ENCODE measurements around the gene ASMTL.
"Not testable (repeated sequence)": the region's sequence is repeated elsewhere in the genome, so short reads cannot be mapped to it uniquely, and the experiment has no call there.

Gene ASMTL

DNA sequence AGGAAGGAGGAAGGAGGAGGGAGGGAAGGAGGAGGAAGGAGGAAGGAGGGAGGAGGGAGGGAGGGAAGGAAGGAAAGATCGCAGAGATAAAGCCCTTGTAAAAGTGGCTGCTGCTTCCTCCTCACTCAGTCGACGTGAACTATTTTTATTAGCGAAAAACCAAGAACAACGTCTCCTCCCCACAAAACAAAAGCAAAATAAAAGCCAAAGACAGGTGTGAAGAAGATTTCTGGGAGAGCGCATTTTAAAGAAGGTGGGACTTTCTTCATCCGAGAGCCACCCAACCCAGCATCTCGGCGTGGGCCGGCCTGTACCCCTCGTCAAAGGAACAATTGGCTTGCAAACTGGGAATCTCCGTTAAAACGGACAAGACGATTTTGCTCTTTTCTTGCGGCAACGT lies 40.7 kb upstream of the ASMTL start:
- CTCF ChIA-PET, result no interaction called here
- DNase-seq (ENCODE audit: low read depth, low spot score), result no peak
- POLR2A ChIA-PET, result no interaction called here
- TF ChIP-seq, protein P1, sequence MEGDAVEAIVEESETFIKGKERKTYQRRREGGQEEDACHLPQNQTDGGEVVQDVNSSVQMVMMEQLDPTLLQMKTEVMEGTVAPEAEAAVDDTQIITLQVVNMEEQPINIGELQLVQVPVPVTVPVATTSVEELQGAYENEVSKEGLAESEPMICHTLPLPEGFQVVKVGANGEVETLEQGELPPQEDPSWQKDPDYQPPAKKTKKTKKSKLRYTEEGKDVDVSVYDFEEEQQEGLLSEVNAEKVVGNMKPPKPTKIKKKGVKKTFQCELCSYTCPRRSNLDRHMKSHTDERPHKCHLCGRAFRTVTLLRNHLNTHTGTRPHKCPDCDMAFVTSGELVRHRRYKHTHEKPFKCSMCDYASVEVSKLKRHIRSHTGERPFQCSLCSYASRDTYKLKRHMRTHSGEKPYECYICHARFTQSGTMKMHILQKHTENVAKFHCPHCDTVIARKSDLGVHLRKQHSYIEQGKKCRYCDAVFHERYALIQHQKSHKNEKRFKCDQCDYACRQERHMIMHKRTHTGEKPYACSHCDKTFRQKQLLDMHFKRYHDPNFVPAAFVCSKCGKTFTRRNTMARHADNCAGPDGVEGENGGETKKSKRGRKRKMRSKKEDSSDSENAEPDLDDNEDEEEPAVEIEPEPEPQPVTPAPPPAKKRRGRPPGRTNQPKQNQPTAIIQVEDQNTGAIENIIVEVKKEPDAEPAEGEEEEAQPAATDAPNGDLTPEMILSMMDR (IDR thresholded peaks at IDR 0.05; ENCODE audit: insufficient read depth, low read length, missing control alignments), result no peak
- H3K4me3 ChIP-seq (ENCODE audit: low read depth, low read length), result no peak overlapping the region

DNA sequence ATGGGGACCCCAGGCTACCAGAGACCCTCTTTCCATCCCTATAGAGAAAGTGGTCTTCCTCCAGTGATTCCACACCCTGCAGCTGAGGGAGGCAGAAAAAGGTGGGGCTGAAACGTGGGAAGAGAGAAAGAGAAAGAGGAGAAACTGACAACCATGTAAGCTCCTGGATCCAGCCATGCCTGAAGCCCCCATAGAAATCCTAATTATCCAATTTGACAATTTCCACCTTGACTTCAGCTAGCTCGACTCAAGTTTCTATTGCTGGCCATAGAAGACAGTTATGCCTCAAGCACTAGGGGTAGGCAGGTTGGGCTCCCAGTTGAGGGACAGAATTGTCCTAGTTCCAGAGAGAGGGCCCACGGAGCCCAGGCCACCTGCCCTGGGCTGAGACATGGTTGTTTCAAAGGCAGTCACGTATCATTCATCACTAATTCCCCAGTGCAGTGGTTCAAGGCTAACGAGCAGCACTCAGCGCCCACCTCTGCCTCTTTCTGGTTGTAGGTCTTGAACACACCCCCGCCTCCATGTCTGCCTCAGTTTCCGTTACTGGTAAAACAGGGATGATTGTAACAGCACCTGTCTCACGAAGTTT lies 39.8 kb upstream of the ASMTL start:
- DNase-seq (ENCODE audit: low read depth, low spot score), result no peak
- TF ChIP-seq, protein P1 (IDR thresholded peaks at IDR 0.05; ENCODE audit: insufficient read depth, low read length, missing control alignments), result no peak
- H3K4me3 ChIP-seq (ENCODE audit: low read depth, low read length), result no peak overlapping the region
- ChIA-PET POLR2A (no interaction called here), CTCF (no interaction called here)

DNA sequence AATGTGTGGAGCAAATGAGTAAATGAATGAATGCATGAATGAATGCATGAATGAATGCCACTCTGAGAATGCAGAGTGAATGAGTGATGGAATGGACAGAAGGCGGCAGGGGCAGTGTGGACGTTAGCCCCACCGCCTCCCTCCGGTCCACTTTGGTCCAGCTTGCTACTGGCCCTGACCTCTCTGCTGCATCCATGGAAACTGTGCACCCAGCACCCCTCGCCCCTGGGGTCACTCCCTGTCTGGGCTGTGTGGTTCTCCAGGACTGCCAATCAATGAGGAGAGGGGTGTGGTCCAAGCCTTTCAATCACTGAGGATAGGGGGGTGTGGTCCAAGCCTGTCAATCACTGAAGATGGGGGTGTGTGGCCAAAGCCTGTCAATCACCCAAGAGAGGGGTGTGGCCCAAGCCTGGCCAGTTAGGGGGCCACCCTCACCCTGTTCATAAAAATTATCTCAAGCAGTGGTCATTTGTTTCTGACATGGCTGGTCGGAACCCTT lies 39.2 kb upstream of the ASMTL start:
- H3K4me3 ChIP-seq (ENCODE audit: low read depth, low read length), result no peak overlapping the region
- TF ChIP-seq, protein P1 (IDR thresholded peaks at IDR 0.05; ENCODE audit: insufficient read depth, low read length, missing control alignments), result no peak
- ChIA-PET CTCF (no interaction called here), POLR2A (no interaction called here)
- DNase-seq (ENCODE audit: low read depth, low spot score), result no peak

DNA sequence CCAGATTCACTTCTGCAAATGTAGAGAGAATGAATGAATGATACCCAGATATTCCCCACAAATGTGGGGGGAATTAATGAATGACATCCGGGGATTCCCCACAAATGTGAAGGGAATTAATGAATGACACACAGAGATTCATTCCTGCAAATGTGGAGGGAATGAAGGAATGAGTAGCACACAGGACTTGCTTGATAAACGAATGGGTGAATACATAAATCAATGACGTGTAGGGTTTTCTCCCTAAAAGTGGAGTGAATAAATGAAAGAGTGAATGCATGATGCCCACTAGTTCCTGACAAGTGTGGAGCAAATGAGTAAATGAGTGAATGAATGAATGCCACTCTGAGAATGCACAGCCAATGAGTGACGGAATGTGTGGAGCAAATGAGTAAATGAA lies 38.5 kb upstream of the ASMTL start:
- POLR2A ChIA-PET; CTCF ChIA-PET; DNase-seq (ENCODE audit: low read depth, low spot score); H3K4me3 ChIP-seq (ENCODE audit: low read depth, low read length): not testable (repeated sequence)

DNA sequence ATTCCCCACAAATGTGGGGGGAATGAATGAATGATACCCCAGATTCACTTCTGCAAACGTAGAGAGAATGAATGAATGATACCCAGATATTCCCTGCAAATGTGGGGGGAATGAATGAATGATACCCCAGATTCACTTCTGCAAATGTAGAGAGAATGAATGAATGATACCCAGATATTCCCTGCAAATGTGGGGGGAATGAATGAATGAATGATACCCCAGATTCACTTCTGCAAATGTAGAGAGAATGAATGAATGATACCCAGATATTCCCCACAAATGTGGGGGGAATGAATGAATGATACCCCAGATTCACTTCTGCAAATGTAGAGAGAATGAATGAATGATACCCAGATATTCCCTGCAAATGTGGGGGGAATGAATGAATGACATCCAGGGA lies 38.0 kb upstream of the ASMTL start:
- POLR2A ChIA-PET; DNase-seq (ENCODE audit: low read depth, low spot score); CTCF ChIA-PET; H3K4me3 ChIP-seq (ENCODE audit: low read depth, low read length): not testable (repeated sequence)

DNA sequence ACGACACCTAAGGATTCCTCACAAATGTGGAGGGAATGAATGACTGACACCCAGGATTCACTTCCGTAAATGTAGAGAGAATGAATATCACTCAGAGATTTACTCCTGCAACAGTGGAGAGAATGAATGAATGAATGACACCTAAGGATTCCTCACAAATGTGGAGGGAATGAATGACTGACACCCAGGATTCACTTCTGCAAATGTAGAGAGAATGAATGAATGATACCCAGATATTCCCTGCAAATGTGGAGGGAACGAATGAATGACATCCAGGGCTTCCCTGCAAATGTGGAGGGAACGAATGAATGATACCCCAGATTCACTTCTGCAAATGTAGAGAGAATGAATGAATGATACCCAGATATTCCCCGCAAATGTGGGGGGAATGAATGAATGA lies 36.6 kb upstream of the ASMTL start:
- DNase-seq (ENCODE audit: low read depth, low spot score); CTCF ChIA-PET; POLR2A ChIA-PET; H3K4me3 ChIP-seq (ENCODE audit: low read depth, low read length): not testable (repeated sequence)

DNA sequence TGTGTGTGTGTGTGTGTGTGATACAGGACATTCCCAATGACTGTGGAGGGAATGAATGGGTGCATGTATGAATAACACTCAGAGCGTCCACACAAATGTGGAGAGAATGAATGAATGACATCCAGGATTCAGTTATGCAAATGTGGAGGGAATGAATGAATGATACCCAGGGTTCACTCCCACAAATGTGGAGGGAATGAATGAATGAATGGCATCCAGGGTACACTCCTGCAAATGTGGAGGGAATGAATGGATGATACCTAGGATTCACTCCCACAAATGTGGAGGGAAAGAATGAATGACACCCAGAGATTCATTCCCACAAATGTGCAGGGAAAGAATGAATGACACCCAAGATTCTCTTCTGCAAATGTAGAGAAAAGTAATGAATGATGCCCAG lies 36.0 kb upstream of the ASMTL start:
- CTCF ChIA-PET, result no interaction called here
- no peak overlapping the region for H3K4me3 ChIP-seq (ENCODE audit: low read depth, low read length)
- POLR2A ChIA-PET, result no interaction called here
- no peak for DNase-seq (ENCODE audit: low read depth, low spot score)
- TF ChIP-seq, protein P1 (IDR thresholded peaks at IDR 0.05; ENCODE audit: insufficient read depth, low read length, missing control alignments), result no peak

DNA sequence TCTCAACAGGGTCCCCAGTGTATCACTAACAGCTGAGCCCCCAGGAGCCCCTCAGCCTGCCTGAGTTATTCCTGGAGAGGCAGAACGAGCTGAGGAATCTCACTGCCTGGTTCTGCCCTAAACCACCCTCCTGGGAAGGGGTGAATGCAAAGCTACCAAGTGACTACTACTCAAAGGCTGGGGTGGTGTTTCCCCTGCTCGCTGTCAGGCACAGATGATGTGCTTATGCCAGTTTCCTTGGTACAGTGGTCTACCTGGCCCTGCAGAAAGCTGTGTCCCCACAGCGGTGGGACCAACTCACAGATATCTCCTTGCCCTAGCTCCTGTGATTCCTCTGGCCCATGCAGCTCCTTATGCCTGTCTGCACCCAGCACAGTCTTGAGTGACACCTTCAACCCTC lies 35.4 kb upstream of the ASMTL start:
- POLR2A ChIA-PET, result no interaction called here
- TF ChIP-seq, protein P1 (IDR thresholded peaks at IDR 0.05; ENCODE audit: insufficient read depth, low read length, missing control alignments), result no peak
- no peak overlapping the region for H3K4me3 ChIP-seq (ENCODE audit: low read depth, low read length)
- CTCF ChIA-PET, result no interaction called here
- no peak for DNase-seq (ENCODE audit: low read depth, low spot score)

All from AG04449 (cell line).